Esophagus muscularis mucosa (tissue), 4 donors: Measurements from ENCODE around the gene USP34. TPM values are rescaled to one million over a fixed set of nuclear protein-coding genes. Genes with fewer than 3 reads are reported as not detected.

Experiments used
- DNase-seq: peaks from one replicate; pipeline ENCODE4 v3.0.0-alpha.2; 2017; ENCODE audit errors: extremely low spot score
- H3K27ac ChIP-seq, 4 donors: fragments of 200-600 bp; sonication (generic); replicated peaks in 1 of 4; 1 replicate in 3 of 4; 2 replicates in 1 of 4; pipeline ENCODE4 v1.5.1; 2016 to 2019; ENCODE audit warnings: mild to moderate bottlenecking in 1 of 4
- H3K27me3 ChIP-seq, 4 donors: fragments of 200-600 bp; sonication (generic); one replicate each; pipeline versions ENCODE4 v1.5.1 to v1.6.0; 2016 to 2019
- H3K36me3 ChIP-seq, 4 donors: fragments of 200-600 bp; sonication (generic); one replicate each; pipeline ENCODE4 v1.5.1; 2016 to 2019
- H3K4me1 ChIP-seq, 4 donors: fragments of 200-600 bp; sonication (generic); one replicate each; pipeline ENCODE4 v1.5.1; 2016 to 2019
- H3K4me3 ChIP-seq, 4 donors: fragments of 200-600 bp; sonication (generic); 1 replicate in 2 of 4; 2 replicates in 2 of 4; pipeline ENCODE4 v1.5.1; 2016 to 2019; ENCODE audit warnings: mild to moderate bottlenecking in 4 of 4, moderate library complexity in 1 of 4
- H3K9me3 ChIP-seq, 4 donors: fragments of 200-600 bp; sonication (generic); 1 replicate in 3 of 4; 2 replicates in 1 of 4; pipeline ENCODE4 v1.5.1; 2016 to 2019
- CTCF ChIP-seq, 3 experiments: fragments of 200-600 bp in 2 of 3; fragments of 450-650 bp in 1 of 3; sonication (generic) in 2 of 3; IDR thresholded peaks; one replicate each; pipeline ENCODE4 v1.5.1; 2017 to 2019; ENCODE audit warnings: antibody characterized with exemption in 3 of 3, mild to moderate bottlenecking in 2 of 3, moderate library complexity in 1 of 3
- EP300 ChIP-seq: sonication (generic); formaldehyde crosslinking; IDR thresholded peaks from one replicate; pipeline ENCODE4 v1.6.1; 2017; ENCODE audit warnings: antibody characterized with exemption
- POLR2A ChIP-seq: fragments of 450-650 bp; IDR thresholded peaks from one replicate; pipeline ENCODE4 v1.6.1; 2017; ENCODE audit warnings: antibody characterized with exemption, moderate library complexity, mild to moderate bottlenecking, low read depth
- POLR2AphosphoS5 ChIP-seq, 2 donors: sonication (generic); formaldehyde crosslinking; IDR thresholded peaks; one replicate each; pipeline ENCODE4 v1.6.1; 2017; ENCODE audit warnings: antibody characterized with exemption in 2 of 2
- WGBS: methylation state at CpG from one replicate; pipeline ENCODE4 v1.1.5; 2018; 5-methylcytosine and 5-hydroxymethylcytosine counted together
- intact Hi-C: fragments of 100-400 bp; cut with DNase I; formaldehyde crosslinking; loops from one replicate; pipeline ENCODE4 v1.15.1; 2023
- total RNA-seq, 4 donors: library from RNA; depleted of rRNA; stranded (reverse); fragments of >200 nt; gene quantifications; one replicate each; pipeline versions ENCODE4 v1.1.0 to v1.2.1, GENCODE V29; 2016

Gene USP34
- total RNA-seq, 4 donors from 2014 or later: 124 to 137 (median 129) TPM

GRCh38 chr2:61431345-61431744 is 39.5 kb downstream of the USP34 start:
- peaks cover 24 to 39% (median 28%) of the 10 kb centered on the region in 4 donors for H3K4me1 ChIP-seq
- peak; percentile 37 for DNase-seq
- no peak overlapping the region for H3K4me3 ChIP-seq
- H3K36me3 ChIP-seq: no peaks in the 10 kb centered on the region
- WGBS: 97% methylated on average over 5 of the region's 5 CpGs
- H3K27me3 ChIP-seq: no peaks in the 10 kb centered on the region
- TF ChIP-seq CTCF (IDR thresholded peaks at IDR 0.05) (no peak), EP300 (no peak), POLR2A (no peak), POLR2AphosphoS5 (IDR thresholded peaks at IDR 0.05) (no peak)
- no peak overlapping the region for H3K27ac ChIP-seq
- intact Hi-C loops: no loop called here
- no peaks in the 10 kb centered on the region for H3K9me3 ChIP-seq

- WGBS: 71% methylated on average over 6 of the region's 6 CpGs
- no peaks in the 10 kb centered on the region for H3K9me3 ChIP-seq
- no peak overlapping the region for H3K4me3 ChIP-seq
- H3K27ac ChIP-seq: no peak overlapping the region
- no peak for TF ChIP-seq EP300
- TF ChIP-seq POLR2AphosphoS5 (IDR thresholded peaks at IDR 0.05): no peak
- peak; percentile 17 to 50 (median 30) for TF ChIP-seq CTCF (IDR thresholded peaks at IDR 0.05)
- H3K36me3 ChIP-seq: no peaks in the 10 kb centered on the region
- H3K4me1 ChIP-seq: peaks cover 5 to 49% (median 32%) of the 10 kb centered on the region in 4 donors
- DNase-seq: no peak
- intact Hi-C loops: no loop called here
- H3K27me3 ChIP-seq: no peaks in the 10 kb centered on the region
These were observed 44.5 kb downstream of the USP34 start for GRCh38 chr2:61426267-61426897.

- no peak overlapping the region for H3K4me3 ChIP-seq
These were observed 45.2 kb downstream of the USP34 start for GRCh38 chr2:61425605-61426155.

GRCh38 chr2:61423714-61424113 is 47.2 kb downstream of the USP34 start:
- no peak for TF ChIP-seq CTCF (IDR thresholded peaks at IDR 0.05)
- TF ChIP-seq EP300: no peak
- TF ChIP-seq POLR2A: no peak
- TF ChIP-seq POLR2AphosphoS5 (IDR thresholded peaks at IDR 0.05): no peak
- Histone ChIP-seq H3K27me3 (no peaks in the 10 kb centered on the region), H3K36me3 (no peaks in the 10 kb centered on the region), H3K4me1 (peaks cover 5 to 55% (median 43%) of the 10 kb centered on the region in 4 donors), H3K4me3 (no peak overlapping the region), H3K27ac (no peak overlapping the region), H3K9me3 (no peaks in the 10 kb centered on the region)
- WGBS: 69% methylated on average over 3 of the region's 3 CpGs
- no peak for DNase-seq
- intact Hi-C loops: no loop called here

More at GRCh38 chr2:61425605-61426155, 45.2 kb downstream of the USP34 start:
- intact Hi-C loops: no loop called here
- TF ChIP-seq CTCF (IDR thresholded peaks at IDR 0.05) (no peak), POLR2A (no peak), EP300 (no peak), POLR2AphosphoS5 (IDR thresholded peaks at IDR 0.05) (no peak)
- DNase-seq: no peak
- H3K36me3 ChIP-seq: no peaks in the 10 kb centered on the region
- 77% methylated on average over 5 of the region's 6 CpGs for WGBS
- H3K27me3 ChIP-seq: no peaks in the 10 kb centered on the region
- H3K27ac ChIP-seq: no peak overlapping the region
- H3K4me1 ChIP-seq: peaks cover 5 to 55% (median 37%) of the 10 kb centered on the region in 4 donors
- H3K9me3 ChIP-seq: no peaks in the 10 kb centered on the region
